HepG2 (cell line): Measurements from ENCODE around the gene MAPK13. TPM values are rescaled to one million over a fixed set of nuclear protein-coding genes. Genes with fewer than 3 reads are reported as not detected.

Source experiments
- BCL6 ChIP-seq: IDR thresholded peaks from 2 replicates; pipeline ENCODE4 v1.6.1; 2016; ENCODE audit warnings: missing genetic modification reagents, missing compliant biosample characterization
- CBX1 ChIP-seq: IDR thresholded peaks from one replicate; pipeline ENCODE4 v1.6.1; 2016; ENCODE audit warnings: antibody characterized with exemption, low read depth
- CSRNP1 ChIP-seq: sonication (generic); formaldehyde crosslinking; IDR thresholded peaks from 2 replicates; pipeline ENCODE4 v1.8.1; 2023; ENCODE audit warnings: mild to moderate bottlenecking, missing genetic modification reagents
- HINFP ChIP-seq: sonication (generic); formaldehyde crosslinking; IDR thresholded peaks from 2 replicates; pipeline ENCODE4 v1.4.0; 2020; ENCODE audit warnings: low read depth, mild to moderate bottlenecking, missing genetic modification reagents
- IRF1 ChIP-seq: sonication (generic); formaldehyde crosslinking; IDR thresholded peaks from 2 replicates; pipeline ENCODE4 v1.4.0; 2020; ENCODE audit warnings: low read depth, mild to moderate bottlenecking, missing genetic modification reagents
- KDM3A ChIP-seq: IDR thresholded peaks from 2 replicates; pipeline ENCODE4 v1.6.1; 2018; ENCODE audit warnings: low read depth, missing compliant biosample characterization
- KMT2B ChIP-seq: IDR thresholded peaks from 2 replicates; pipeline ENCODE4 v1.6.1; 2016; ENCODE audit warnings: missing genetic modification reagents, missing compliant biosample characterization
- PRDM10 ChIP-seq: sonication (generic); formaldehyde crosslinking; IDR thresholded peaks from 2 replicates; pipeline ENCODE4 v1.4.0; 2020; ENCODE audit warnings: low read depth, missing genetic modification reagents
- RFXAP ChIP-seq: sonication (generic); formaldehyde crosslinking; IDR thresholded peaks from 2 replicates; pipeline ENCODE4 v1.4.0; 2020; ENCODE audit warnings: missing genetic modification reagents, borderline replicate concordance
- SATB2 ChIP-seq: sonication (generic); formaldehyde crosslinking; IDR thresholded peaks from 2 replicates; pipeline ENCODE4 v1.5.0; 2020; ENCODE audit warnings: missing genetic modification reagents
- SRF ChIP-seq: IDR thresholded peaks from 2 replicates; pipeline ENCODE4 v1.6.1; 2011; ENCODE audit warnings: mild to moderate bottlenecking, low read depth, low read length, moderate library complexity
- ZFX ChIP-seq: sonication (generic); formaldehyde crosslinking; IDR thresholded peaks from 2 replicates; pipeline ENCODE4 v1.4.0; 2020; ENCODE audit warnings: mild to moderate bottlenecking, low read depth, missing genetic modification reagents, moderate library complexity
- ZNF12 ChIP-seq: sonication (generic); formaldehyde crosslinking; IDR thresholded peaks from 2 replicates; pipeline ENCODE4 v1.5.0; 2020; ENCODE audit warnings: missing genetic modification reagents
- ZNF160 ChIP-seq: sonication (generic); formaldehyde crosslinking; IDR thresholded peaks from 2 replicates; pipeline ENCODE4 v1.8.0; 2022; ENCODE audit warnings: mild to moderate bottlenecking, inconsistent platforms, missing genetic modification reagents
- ZNF546 ChIP-seq: sonication (generic); formaldehyde crosslinking; conservative IDR thresholded peaks from 2 replicates; pipeline ENCODE4 v1.8.1; 2023; ENCODE audit warnings: mild to moderate bottlenecking, missing genetic modification reagents
- ZNF556 ChIP-seq: sonication (generic); formaldehyde crosslinking; IDR thresholded peaks from 2 replicates; pipeline ENCODE4 v1.4.0; 2020; ENCODE audit warnings: mild to moderate bottlenecking, missing genetic modification reagents, borderline replicate concordance
- ZNF558 ChIP-seq: sonication (generic); formaldehyde crosslinking; IDR thresholded peaks from 2 replicates; pipeline ENCODE4 v1.9.0; 2022; ENCODE audit warnings: mild to moderate bottlenecking, missing genetic modification reagents, borderline replicate concordance
- ZNF615 ChIP-seq: sonication (generic); formaldehyde crosslinking; IDR thresholded peaks from 2 replicates; pipeline ENCODE4 v1.5.0; 2020; ENCODE audit warnings: mild to moderate bottlenecking, missing genetic modification reagents, borderline replicate concordance
- ZSCAN29 ChIP-seq: sonication (generic); formaldehyde crosslinking; conservative IDR thresholded peaks from 2 replicates; pipeline ENCODE4 v1.4.0; 2020; ENCODE audit warnings: mild to moderate bottlenecking, missing genetic modification reagents
- polyA plus RNA-seq, 8 experiments: library from polyadenylated mRNA; depleted of rRNA in 3 of 8; stranded (reverse) in 7 of 8; unstranded in 1 of 8; fragments of >200 nt; fragmentation: Illumina TruSeq in 4 of 8; extraction: Trizol in 4 of 8; gene quantifications; 2 replicates each; pipeline versions ENCODE4 v1.2.1 to v1.2.3, GENCODE V29; 2011 to 2016; ENCODE audit warnings: low read depth in 4 of 8, missing spikeins in 1 of 8, mixed read lengths in 1 of 8; ENCODE audit not compliant: insufficient read depth in 1 of 8
- total RNA-seq, 5 experiments: library from RNA; depleted of rRNA; stranded (reverse); fragments of >200 nt; fragmentation: Illumina TruSeq; extraction: Trizol; gene quantifications; 2 replicates each; pipeline ENCODE4 v1.2.3, GENCODE V29; 2016; ENCODE audit warnings: low read depth in 1 of 5

The MAPK13 gene
- total and polyA plus RNA-seq, 2 of the 13 experiments (the other 11 are each of a cell fraction or from before 2014, with no cell fraction given): 12.7 to 43.4 TPM

- TF ChIP-seq IRF1 (CRISPR knock-in tag): 0 out of 2 replicates have a peak, but pooled peaks have one; percentile 39
- 0 out of 2 replicates have a peak, but pooled peaks have one; percentile 23 for TF ChIP-seq ZNF556 (CRISPR knock-in tag)
- TF ChIP-seq ZNF558 (CRISPR knock-in tag): no peak
- TF ChIP-seq ZNF12 (CRISPR knock-in tag): 0 out of 2 replicates have a peak, but pooled peaks have one; percentile 11
- TF ChIP-seq ZNF546: no peak
- no peak for TF ChIP-seq KMT2B (CRISPR knock-in tag)
- TF ChIP-seq BCL6: no peak
- no peak for TF ChIP-seq SATB2 (CRISPR knock-in tag)
- no peak for TF ChIP-seq CSRNP1 (CRISPR knock-in tag)
- no peak for TF ChIP-seq ZFX (CRISPR knock-in tag)
- peak; percentile 48; the same call in 1 of the 2 replicates for TF ChIP-seq ZNF615
- no peak; the same call in 1 of the 2 replicates for TF ChIP-seq KDM3A
- 0 out of 2 replicates have a peak, but pooled peaks have one; percentile 50 for TF ChIP-seq ZSCAN29 (CRISPR knock-in tag)
- no peak for TF ChIP-seq SRF
- no peak for TF ChIP-seq CBX1
- 0 out of 2 replicates have a peak, but pooled peaks have one; percentile 5 for TF ChIP-seq PRDM10
- TF ChIP-seq RFXAP (CRISPR knock-in tag): no peak
- no peak for TF ChIP-seq HINFP
- TF ChIP-seq ZNF160 (CRISPR knock-in tag): no peak
Measured at GRCh38 chr6:36126553-36127458, 3.5 kb upstream of the MAPK13 start (continued).
